HCT116 (cell line): ENCODE data around the gene CELF2.

Experiments used
- CTCF ChIP-seq, 3 experiments: fragments of 200-600 bp in 1 of 3; sonication (generic) in 1 of 3; IDR thresholded peaks in 2 of 3; conservative IDR thresholded peaks in 1 of 3; 2 replicates each; pipeline ENCODE4 v1.5.1; 2012 to 2017; ENCODE audit warnings: low read depth in 2 of 3, low read length in 2 of 3, antibody characterized with exemption in 1 of 3, borderline replicate concordance in 1 of 3, control low read depth in 1 of 3, mild to moderate bottlenecking in 1 of 3, mixed read lengths in 1 of 3, mixed run types in 1 of 3, moderate library complexity in 1 of 3; ENCODE audit not compliant: insufficient read depth in 1 of 3
- ZFX ChIP-seq: fragments of 450-650 bp; IDR thresholded peaks from 2 replicates; pipeline ENCODE4 v1.6.1; 2017

DNA sequence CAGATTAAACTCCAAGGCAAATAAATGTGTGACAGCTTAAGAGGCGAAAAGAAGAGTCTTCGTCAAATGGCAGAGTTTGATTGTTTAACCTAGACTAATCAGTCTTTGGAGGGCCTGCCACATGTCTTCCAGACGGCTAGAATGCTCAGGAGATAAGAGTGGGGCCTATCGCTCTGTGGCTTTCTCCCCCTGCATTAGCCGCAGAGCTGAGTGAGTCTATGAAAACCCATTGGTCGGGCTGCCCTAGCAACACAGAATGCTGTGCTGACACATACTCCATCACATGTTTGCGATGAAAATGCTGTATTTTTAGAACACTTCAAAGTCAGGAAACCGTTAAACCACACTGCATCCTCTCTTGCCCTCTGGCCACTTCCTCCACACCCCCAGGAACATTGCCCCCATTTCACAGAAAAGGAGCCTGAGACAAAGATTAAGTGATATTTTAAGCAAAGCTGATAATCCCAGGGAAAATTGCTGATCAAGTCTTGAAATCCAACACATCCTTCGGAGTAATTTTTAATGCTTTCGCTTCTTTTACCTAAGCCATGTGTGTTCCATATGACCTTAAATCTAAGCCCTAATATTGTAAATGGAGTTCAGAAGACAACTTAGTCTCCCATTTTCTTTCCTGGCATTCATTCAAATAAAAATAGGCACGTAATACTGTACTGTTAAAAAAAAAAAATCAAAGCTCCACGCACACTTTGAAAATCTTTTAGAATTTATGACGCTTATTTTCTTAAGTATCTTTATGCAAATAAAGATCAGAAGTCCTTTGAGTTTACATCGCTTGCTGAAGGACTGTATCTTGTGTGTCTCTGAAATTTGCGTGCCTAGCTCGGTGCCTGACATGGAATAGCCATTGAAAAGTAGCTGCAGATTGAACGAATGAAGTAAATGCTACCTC, 161.2 kb downstream of the CELF2 start:
- no peak for TF ChIP-seq CTCF (IDR thresholded peaks at IDR 0.05 in 2 of 3, conservative IDR thresholded peaks at IDR 0.05 in 1 of 3; ENCODE audit: borderline replicate concordance in 1 of 3, insufficient read depth in 1 of 3, low read depth in 2 of 3, low read length in 2 of 3)
- no peak for TF ChIP-seq ZFX
